ENCODE results near the gene MRPL46.
"Not testable (repeated sequence)": the region's sequence is repeated elsewhere in the genome, so short reads cannot be mapped to it uniquely, and the experiment has no call there.

Gene MRPL46

GRCh38 chr15:88447206-88447605 is 20.0 kb downstream of the MRPL46 start:
- DNase-seq (ENCODE audit: low read depth in 2 of 3, low spot score in 2 of 3) = no peak

- no peak for DNase-seq (ENCODE audit: low read depth in 2 of 3, low spot score in 2 of 3)
These were observed 26.0 kb downstream of the MRPL46 start for GRCh38 chr15:88441076-88441730.

GRCh38 chr15:88440021-88440420 is 27.2 kb downstream of the MRPL46 start:
- DNase-seq (ENCODE audit: low read depth in 2 of 3, low spot score in 2 of 3) = no peak

- DNase-seq (ENCODE audit: low read depth in 2 of 3, low spot score in 2 of 3) = no peak
These were observed 29.0 kb downstream of the MRPL46 start for GRCh38 chr15:88438181-88438580.

GRCh38 chr15:88434106-88434505 is 33.1 kb downstream of the MRPL46 start:
- DNase-seq (ENCODE audit: low read depth in 2 of 3, low spot score in 2 of 3) = not testable (repeated sequence)

GRCh38 chr15:88433046-88433685 is 34.0 kb downstream of the MRPL46 start:
- DNase-seq (ENCODE audit: low read depth in 2 of 3, low spot score in 2 of 3) = no peak

- DNase-seq (ENCODE audit: low read depth in 2 of 3, low spot score in 2 of 3) = no peak
These were observed 35.7 kb downstream of the MRPL46 start for GRCh38 chr15:88431441-88431840.

GRCh38 chr15:88430051-88430450 is 37.1 kb downstream of the MRPL46 start:
- no peak for DNase-seq (ENCODE audit: low read depth in 2 of 3, low spot score in 2 of 3)

GRCh38 chr15:88428805-88429605 is 38.2 kb downstream of the MRPL46 start:
- DNase-seq (ENCODE audit: low read depth in 2 of 3, low spot score in 2 of 3) = no peak

GRCh38 chr15:88428053-88428452 is 39.1 kb downstream of the MRPL46 start:
- DNase-seq (ENCODE audit: low read depth in 2 of 3, low spot score in 2 of 3) = no peak

GRCh38 chr15:88426304-88426703 is 40.9 kb downstream of the MRPL46 start:
- no peak for DNase-seq (ENCODE audit: low read depth in 2 of 3, low spot score in 2 of 3)

- no peak for DNase-seq (ENCODE audit: low read depth in 2 of 3, low spot score in 2 of 3)
These were observed 43.9 kb downstream of the MRPL46 start for GRCh38 chr15:88423331-88423730.

- DNase-seq (ENCODE audit: low read depth in 2 of 3, low spot score in 2 of 3) = no peak
These were observed 47.4 kb downstream of the MRPL46 start for GRCh38 chr15:88419830-88420229.

Measured in activated CD8-positive, alpha-beta memory T cell treated with anti-CD3 and anti-CD28 coated beads for 48 hours (primary cell).